NCI-H345 (cell line): ENCODE measurements around the gene TRIM14.
"Not testable (repeated sequence)": the region's sequence is repeated elsewhere in the genome, so short reads cannot be mapped to it uniquely, and the experiment has no call there.

Source experiments
- DNase-seq: peaks from one replicate; lab custom pipeline; 2025; lab: John Stamatoyannopoulos, UW

The TRIM14 gene

DNA sequence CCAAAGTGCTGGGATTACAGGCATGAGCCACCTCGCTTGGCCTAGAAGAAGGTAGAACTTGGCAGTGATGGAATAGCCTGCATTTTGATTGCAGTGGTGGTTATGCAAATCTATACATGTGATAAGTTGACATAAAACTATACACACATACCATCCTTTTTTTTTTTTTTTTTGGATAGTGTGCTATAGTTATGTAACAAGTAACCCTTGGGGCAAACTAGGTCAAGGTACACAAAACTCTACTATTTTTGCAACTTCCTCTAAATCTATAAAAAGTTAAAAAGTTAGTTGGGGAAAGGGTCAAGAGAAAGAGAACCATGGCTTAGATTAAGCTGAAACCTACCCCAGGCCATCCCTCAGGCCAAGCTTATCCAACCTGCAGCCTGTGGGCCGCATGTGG lies 11.1 kb downstream of the TRIM14 start:
- no peak for DNase-seq

DNA sequence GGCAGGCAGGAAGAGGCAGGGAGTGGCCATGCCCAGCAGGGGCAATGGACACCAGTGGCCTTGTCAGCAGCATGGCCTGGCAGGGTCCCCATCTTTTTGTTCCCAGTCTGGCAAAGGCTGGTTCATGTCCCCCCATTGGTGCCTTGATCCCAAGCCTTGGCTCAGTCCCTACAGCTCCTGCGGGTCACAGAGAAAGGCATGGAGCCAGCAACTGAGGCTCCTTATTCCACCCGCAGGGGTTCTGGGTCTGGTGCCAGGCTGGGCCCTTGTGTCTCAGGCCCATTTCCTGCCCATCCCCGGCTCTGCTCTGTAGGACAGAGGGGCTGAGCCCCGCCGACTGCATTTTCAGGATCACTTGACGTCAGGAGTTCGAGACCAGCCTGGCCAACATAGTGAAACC lies 14.0 kb downstream of the TRIM14 start:
- DNase-seq = no peak

DNA sequence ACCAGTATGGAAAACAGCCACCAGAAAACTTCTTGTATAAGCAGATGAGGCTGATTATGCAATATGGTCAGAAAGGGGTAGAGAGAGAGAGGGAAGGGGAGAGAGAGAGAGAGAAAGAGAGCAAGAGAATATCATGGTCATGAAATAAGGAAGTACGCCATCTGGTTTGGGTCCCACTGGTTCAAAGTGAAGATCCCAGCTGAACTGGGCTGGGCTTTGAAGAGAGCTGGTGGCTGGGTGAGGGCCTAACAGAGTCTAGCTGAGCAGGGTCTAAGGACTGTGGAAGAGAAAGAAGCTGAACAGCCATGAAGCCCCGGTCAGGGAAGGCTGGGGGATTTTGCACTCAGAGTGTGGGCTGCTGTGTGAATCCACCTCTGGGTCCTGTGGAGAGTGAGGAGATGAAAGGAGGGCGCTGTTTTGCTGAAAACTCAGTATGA lies 14.6 kb downstream of the TRIM14 start:
- no peak for DNase-seq

DNA sequence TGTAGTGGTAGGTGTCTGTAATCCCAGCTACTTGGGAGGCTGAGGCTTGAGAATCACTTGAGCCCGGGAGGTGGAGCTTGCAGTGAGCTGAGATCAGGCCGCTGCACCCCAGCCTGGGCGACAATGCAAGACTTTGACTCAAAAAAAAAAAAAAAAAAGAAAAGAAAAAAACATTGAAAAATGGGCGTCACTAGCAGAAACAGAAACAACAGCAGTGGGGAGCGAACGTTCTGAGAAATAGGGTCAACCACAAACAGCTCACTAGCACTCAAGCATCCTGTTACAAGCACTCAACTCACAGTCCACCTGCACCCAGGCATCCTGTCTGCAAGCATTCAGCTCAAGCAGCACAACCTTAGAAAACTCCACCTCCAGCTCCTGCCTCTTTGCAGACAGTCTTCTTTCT lies 17.2 kb downstream of the TRIM14 start:
- peak; percentile 35 for DNase-seq

DNA sequence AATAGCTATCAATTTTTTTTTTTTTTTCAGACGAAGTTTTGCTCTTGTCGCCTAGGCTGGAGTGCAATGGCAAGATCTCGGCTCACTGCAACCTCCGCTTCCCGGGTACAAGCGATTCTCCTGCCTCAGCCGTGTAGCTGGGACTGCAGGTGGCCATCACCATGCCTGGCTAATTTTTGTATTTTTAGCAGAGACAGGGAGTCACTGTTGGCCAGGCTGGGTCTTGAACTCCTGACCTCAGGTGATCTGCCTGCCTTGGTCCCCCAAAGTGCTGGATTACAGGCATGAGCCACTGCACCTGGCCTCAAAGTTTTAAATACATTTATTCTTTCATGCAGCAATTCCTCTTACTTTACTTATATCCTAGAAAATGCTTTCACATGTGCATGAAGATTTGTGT lies 17.6 kb downstream of the TRIM14 start:
- no peak for DNase-seq

DNA sequence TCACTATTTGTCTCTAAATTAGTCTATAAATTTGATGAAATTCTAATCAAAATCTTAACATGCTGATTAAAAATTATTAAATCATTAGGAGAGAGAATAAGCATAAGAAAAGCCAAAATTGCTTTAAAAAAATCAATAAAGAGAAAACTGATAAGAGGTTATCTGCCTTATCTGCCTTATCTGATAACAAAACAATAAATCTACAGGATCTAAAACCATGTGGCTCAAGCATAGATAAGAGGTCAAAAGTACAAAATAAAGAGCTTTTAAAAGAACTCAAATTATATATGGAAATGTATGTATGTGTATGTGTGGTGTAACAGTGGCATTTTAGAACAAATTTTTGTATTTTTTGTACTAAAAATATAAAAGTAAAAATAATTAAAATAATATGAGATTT lies 18.6 kb downstream of the TRIM14 start:
- DNase-seq = no peak

DNA sequence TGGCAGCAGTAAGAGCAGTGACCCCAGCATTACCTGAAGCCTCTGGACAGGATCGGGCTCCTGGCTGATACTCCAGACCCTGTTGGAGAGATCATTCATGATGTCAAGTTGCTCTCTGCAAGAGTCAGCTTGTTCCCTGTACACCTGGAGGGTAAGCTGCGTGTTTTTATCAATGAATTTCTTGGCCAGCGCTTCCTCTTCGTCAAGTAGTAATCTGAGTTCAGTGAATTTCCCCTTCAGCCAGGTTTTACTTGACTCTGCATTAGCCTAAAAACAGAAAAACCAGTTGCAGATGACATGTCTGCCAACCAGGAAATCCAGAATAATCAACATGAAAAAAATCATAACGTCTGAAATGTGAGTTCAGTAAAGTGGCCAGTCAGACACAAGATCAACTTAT lies 19.1 kb downstream of the TRIM14 start:
- DNase-seq = peak; percentile 35

DNA sequence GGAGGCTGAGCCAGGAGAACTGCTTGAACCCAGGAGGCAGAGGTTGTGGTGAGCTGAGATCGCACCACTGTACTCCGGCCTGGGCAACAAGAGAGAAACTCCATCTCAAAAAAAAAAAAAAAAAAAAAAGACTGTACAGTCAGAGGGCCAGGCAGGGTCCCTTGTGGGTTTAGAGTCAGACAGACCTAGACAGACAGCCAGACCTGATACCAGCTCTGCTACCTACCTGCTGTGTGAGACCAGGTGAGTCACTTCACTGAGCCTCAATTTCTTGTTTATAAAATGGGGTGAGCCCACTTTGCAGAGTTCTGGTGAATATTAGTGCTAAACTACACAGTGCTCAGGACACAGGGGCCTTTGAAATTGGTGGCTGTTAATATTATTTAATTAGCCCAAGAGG lies 19.7 kb downstream of the TRIM14 start:
- DNase-seq = no peak

DNA sequence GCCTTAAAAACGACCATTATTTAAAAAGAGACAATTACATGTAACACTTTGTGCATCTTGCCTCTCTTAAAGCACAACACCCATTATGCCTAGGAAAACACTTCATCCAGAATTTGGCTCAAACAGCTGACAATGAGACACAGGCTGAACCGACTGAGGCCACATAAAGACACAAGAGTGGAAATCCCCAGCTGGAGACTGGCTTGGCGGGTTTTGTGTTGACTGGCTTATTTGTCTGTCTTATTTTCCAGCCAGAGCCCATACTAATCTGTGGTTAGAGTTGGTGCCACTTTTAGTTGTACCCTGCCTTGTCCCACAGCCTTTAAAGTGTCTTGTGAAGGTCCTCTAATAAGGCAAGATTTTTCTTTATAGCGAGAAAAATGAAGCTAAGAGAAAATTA lies 21.2 kb downstream of the TRIM14 start:
- peak; percentile 75 for DNase-seq

DNA sequence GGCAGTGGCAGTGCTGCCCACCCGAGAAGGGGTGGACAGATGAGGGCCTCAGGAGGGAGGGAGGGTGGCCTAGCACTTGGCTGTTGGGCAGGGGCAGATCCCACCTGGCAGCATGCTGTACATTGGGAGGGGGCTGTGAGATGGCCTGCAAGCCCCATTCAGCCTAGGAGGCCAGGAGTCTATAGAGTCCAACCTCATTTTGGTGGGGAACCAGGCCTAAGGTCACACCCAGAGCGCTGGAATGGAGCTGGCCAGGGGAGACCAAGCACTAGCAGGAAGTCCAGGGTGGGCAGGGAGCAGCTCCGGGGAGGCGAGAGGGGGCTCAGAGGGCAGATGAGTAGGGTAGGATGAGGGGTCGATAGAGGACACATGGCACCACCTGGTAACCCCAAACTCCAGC lies 22.9 kb downstream of the TRIM14 start:
- no peak for DNase-seq

DNA sequence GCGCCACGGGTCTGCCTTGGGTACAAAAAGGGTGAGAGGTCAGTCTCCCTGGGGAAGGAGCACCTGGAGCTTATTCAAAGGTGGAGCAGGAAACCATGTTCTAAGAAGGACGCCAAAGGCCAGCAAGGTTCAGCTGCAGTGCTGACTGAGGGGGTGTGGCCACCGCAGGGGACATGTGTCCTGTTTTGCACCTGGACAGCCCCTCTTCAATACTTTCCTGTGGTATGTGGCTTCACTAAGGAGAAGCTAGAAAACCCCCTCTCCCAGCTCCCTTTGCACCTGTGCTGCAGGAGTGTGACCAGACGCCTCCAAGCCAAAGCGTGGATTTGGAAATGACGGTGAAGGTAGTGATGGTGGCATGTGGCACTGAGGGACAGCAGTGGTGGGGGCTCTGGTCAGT lies 23.6 kb downstream of the TRIM14 start:
- no peak for DNase-seq

DNA sequence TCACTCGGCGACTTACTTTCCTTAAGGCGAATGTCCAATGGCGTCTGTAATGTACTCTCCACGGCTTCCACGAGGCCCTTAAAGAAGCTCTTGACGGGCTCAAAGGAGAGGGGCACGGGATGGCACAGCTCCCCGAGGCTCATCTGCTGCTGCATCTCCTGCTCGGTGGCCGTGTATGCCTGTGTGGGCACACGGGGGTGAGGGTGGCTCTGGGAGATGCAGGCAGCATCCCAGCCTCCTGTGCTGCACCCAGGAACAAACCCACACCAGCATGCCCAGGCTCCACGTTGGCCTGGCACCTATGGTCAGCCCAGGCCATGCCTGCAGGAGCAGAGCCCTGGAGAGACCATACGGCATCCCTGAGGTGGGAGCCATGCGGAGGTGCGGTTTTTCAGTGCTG lies 24.2 kb downstream of the TRIM14 start:
- DNase-seq = no peak

DNA sequence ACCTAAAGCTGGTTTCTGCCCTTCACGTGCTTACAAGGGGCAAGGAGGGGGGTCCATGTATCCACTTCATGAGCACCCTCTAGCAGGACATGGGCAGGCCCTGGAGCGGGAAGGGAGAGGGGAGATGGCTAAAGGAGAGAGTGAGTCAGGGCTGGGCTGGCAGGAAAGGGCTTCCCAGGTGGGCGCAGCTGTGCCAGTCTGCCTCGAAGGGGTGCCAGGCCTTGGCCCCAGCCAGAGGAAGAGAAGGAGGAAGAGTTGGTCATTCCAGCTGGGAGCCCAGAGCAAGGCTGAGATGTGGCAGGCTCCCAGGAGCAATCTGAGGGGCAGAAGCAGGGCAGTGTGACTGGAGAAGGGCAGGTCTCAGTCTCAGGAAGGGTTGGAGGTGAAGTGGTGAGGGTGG lies 24.7 kb downstream of the TRIM14 start:
- DNase-seq = no peak

DNA sequence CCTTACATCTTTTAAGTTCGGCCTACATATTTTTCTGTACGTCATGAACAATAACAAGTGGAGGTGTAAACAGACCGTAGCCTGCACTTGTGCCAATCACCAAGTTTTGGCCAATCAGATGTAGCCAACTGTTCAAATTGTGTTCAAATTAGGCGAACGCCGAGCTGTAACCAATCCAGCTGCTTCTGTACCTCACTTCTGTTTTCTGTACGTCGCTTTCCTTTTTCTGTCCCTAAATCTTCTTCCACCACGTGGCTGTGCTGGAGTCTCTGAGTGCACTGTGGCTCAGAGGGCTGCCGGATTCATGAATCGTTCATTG lies 26.4 kb downstream of the TRIM14 start:
- DNase-seq = no peak

DNA sequence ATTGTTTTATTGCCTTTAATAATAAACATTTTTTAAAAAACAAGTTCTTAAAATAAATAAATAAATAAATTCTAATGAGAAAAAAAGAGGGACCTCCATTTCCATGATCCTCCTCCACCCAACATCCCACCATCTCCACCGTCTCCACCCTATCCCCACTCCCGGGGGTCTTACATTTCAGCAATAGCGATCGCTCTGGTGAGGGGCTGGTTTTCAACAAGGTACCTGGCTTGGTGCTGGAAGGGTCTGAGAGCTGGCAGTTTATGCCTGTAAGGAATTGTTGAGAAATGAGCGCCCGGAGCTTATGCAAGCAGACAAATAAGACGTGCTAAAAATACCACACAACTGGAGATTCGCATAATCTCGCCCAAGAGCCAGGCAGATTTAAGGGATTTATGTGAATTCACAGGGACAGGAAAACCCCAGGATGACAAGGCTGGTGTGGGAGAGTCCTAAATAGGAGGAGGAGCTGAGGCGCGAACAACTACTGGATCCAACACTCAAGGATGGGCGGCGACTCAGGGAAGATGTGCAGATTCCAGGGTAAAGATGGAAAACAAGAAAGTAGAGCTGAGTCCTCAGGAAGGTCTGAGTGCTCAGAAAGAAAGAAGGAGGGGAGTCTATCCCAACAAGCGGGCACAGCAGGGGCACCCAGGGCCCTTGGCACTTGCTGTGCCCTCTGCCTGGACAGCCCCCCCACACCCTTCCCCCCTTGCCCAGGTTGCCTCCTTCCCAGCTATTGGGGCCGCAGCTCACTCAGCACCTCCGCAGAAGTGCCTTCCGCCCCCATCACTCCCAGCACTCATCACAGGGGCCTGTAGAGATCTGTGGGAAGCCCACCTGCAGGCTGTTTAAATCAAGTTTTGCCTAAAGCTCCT lies 27.0 kb downstream of the TRIM14 start:
- DNase-seq = no peak

DNA sequence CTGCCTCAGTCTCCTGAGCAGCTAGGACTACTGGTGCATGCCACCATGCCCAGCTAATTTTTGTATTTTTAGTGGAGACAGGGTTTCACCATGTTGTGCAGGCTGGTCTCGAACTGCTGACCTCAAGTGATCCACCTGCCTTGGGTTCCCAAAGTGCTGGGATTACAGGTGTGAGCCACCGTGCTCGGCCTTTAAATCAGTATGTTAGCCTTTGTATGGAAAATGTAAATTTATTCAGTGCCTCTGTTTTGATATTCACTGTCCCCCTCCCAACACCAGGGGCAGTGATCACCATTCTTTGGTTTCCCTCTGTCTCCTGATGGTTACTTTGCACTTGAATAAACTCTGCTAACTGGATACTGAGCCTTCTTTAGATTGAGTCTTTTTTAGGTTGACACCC lies 28.3 kb downstream of the TRIM14 start:
- not testable (repeated sequence) for DNase-seq

DNA sequence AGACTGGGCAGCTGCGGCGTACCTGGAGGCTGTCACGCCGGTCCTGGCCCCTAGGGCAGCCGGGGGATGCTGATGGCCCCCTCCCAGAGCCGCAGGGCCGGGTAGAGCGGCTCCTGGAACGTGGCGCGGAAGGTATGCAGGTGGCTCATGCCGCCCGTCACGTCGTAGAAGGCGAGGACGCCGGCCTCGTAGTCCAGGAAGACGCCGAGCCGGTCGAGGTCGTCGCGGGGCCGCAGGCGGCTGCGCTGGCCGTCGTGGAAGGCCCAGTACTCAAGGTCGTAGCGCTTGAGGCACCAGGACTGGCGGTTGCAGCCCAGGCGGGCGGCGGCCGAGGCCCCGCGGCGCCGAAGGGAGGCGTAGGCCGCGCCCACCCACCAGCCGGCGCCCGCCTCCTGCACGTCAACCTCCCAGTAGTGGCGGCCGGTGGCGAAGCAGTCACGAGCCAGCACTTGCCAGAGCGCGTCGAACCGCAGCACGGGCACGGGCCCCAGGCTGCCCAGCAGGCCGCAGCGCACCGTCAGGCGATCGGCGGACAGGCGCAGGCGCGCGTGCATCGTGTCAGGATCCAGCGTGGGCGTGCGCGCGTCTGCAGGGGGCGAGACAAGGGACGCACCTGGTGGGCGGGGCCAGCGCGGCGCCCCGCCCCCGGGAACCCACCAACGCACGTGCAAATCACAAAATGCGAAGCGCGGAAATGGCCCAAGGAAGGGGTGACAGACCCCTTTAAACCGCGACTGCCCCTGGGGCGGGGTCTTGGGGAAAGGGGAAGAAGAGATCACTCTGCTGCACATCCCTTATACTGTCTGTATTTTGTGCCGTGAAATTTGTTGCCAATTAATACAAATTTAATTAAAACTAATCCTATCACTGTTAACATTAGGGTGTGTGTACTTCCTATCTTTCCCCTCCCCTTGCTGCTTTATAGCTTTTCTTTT lies 31.3 kb downstream of the TRIM14 start:
- no peak for DNase-seq

DNA sequence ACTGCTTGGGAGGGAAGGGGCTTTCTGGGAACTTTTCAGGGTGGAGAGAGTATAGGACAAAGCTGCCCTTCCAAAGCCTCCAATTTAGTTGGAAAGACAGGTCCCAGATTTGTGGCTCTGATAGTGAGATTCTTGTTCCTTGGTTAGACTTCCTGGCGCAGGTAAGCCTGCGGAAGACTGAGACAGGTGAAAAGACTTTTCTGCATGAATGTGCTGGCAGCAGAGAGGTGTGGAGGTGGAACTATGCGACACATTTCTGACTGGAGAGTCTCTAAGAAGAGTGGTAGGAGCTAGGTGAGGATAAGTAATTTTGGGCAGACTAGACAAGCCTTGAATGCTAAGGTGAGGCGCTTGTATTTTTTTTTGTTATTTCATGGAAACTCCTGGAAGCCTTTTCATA lies 32.6 kb downstream of the TRIM14 start:
- DNase-seq = no peak

DNA sequence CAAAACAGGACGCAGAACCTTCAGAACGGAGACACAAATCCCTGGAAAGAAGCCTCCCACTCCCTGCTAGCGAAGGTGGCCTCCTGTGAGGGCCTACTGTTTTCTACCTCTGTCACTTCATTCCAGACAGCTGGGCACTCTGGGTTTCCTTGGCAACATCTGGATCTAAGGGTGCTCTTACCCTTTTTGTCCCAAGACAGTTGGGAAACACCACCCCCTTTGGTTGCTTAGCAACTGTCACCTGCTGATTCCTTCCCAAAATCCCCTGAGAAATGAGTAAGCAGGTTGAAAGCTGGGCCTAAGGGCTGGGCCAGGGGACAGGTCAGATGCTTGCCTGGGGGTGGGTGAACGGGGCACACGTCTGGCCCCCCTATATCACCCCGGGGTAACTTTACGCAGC lies 33.1 kb downstream of the TRIM14 start:
- peak; percentile 9 for DNase-seq

DNA sequence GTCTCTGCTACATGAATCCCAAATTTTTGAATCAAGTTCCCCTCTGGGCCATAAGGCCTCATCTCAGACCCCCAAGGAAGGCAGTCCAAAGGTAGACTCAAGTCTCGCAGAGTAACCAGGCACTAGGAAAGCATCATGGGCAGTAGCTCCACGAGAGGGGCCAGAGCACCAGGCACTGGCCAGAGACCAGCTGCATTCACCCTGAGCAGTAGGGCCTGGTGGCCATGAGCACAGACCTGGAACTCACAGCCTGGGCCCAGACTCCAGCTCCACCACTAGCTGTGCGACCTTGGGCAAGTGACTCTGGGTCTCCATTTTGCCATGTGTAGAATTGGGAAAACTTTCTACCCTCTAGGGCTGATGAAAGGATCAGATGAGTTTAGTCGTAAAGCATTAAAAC lies 34.0 kb downstream of the TRIM14 start:
- no peak for DNase-seq

DNA sequence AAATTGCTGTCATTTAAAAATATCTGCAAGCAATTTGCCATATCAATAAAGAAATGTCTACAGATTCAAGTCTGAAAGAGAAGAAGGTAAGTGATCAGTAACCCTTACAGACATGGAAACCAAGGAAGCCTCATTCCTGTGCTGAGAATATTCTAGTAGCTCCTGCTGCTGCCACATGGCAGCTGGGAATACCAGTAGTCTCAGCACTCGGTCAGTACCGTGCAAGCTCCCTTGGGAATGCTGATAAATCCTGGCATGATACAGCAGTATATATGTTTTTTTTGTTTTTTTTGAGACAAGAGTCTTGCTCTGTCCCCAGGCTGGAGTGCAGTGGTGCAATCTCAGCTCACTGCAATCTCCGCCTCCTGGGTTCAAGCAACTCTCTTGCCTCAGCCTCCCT lies 34.6 kb downstream of the TRIM14 start:
- no peak for DNase-seq

DNA sequence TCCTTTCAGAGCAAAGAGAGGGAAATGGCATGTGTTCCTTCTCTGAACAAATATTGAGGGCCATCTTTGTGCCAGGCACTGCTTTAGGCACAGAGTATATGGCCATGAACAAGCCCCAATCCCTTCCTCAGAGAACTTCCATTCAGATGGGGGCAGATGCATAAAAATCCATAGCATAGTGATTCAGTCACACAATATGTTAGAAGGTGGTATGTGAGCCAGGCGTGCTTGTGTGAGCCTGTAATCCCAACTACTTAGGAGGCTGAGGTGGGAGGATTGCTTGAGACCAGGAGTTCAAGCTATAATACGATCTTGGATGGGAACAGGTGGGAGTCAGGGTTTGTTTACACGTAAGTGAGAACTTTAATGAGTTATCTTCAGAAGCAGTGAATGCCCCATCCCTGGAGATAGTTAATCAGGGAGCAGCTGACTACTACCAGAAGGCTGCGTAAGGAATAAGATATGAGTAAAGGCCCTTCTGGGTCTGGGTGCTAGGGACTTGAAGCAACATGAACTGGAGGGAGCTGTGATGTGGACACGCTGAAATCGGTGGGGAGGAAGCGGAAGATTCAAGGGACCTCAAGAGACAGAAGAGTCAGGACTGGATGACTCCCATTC lies 35.3 kb downstream of the TRIM14 start:
- no peak for DNase-seq

DNA sequence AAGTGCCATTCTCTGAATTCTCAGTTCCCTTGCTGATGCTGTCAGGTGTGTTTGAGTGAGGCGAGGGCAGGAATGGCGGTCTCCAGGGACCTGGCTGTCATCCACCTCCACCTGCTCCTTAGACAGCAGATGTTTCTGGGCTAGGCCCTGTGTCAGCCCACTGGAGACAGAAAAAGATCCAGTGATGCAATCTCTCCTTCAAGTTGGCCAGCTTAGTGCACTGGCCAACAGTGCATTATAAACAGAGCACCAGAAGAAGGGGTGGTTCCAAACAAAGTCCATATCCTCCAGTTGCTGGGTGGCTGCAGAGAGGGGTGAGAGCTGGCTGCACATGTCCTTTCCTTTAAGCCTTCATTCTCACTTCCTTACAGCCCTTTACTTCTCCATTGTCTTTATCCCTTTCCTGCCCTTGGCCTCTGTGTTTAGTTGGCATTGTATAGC lies 35.9 kb downstream of the TRIM14 start:
- no peak for DNase-seq
